Myocyte (in vitro differentiated cells): ENCODE data around the gene THAP2. TPM values are rescaled to one million over a fixed set of nuclear protein-coding genes. Genes with fewer than 3 reads are reported as not detected.

Source experiments
- DNase-seq: peaks from one replicate; pipeline ENCODE4 v3.0.0-alpha.2; 2012; ENCODE audit warnings: low read depth
- polyA plus RNA-seq: library from polyadenylated mRNA; unstranded; fragments of >200 nt; gene quantifications from one replicate; pipeline ENCODE4 v1.2.1, GENCODE V29; 2012; ENCODE audit warnings: missing spikeins
- total RNA-seq: library from RNA; depleted of rRNA; stranded (reverse); fragments of >200 nt; gene quantifications from 2 replicates; pipeline ENCODE4 v1.2.3, GENCODE V29; 2014

The THAP2 gene
- total RNA-seq, result 10.6 and 11.8 TPM in 2 replicates
- polyA plus RNA-seq, result 3.8 TPM

DNA sequence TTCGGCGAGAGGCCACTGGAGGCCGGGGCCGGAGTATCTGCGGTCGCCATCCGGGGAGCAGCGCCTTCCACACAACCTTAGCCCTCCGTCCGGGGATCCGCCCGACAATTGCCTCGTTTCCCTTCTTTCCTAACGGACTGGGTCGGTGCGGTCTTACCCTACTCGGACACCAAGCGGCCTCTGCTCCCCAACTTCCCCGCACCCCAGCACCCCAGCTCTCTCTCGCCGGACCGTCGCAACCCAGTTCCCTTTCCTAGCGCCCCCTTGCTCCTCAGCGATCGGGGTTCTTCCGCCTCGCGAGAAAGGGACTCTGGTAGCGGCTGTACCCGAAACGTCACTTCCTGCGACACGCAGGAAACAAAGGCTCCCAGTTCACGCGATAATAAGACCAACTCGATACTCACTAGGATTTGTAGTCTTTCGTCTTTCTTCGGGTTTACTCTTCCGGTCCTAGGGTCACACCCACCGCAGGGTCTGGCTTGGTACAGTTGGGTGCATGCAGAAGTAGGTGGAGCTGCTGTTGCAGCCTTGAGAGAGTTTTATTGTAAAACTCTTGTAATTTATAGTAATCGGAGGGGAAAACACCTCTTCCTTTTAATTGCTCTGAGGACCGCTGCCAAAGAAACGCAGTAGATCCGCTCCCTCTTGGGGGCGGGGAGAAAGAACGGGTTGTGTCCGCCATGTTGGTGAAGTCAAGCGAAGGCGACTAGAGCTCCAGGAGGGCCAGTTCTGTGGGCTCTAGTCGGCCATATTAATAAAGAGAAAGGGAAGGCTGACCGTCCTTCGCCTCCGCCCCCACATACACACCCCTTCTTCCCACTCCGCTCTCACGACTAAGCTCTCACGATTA is at the start of gene THAP2, which contains the start of gene ZFC3H1:
Gene THAP2 (plus strand): TSS at position 741 of the 850 bp plus-strand sequence. CDS start 209 bp downstream, outside the sequence.
Gene ZFC3H1 (minus strand): TSS at position 288 of the 850 bp plus-strand sequence. CDS start 238 bp downstream, at position 50.
- DNase-seq, result peak; percentile 100

DNA sequence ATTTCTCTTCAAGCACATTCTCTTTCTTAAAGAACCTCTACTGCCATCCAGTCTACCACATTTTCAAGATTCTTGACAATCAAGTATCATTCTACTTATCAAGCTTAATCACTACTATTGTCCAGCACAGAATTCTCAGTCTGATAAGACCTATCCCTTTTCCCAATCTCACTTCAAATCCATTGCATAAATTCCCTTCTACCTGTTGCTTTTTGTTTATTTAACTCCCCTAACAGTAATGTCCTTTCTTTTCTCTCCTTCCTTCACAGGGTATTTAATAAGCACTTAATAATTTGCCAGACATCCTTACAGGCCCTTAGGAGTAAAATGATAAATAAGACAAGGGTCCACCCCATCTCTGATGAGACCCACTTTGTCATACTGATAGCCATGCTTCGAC is 42.2 kb upstream of the THAP2 start:
- no peak for DNase-seq

DNA sequence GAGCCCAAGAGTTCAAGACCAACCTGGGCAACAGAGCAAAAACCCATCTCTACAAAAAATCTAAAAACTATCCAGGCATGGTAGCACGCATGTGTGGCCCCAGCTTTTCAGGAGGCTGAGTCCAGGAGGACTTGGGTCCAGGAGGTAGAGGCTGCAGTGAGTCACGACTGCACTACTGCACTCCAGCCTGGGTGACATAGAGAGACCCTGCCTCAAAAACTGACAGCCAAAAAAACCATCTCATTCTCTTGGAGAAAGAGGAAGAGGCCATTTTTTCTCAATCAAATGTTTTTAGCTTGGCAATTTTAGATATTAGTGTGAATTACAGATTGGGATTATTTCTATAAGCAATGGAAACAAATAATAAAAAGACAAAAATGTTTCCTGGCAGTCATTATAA is 38.6 kb upstream of the THAP2 start:
- DNase-seq, result no peak

DNA sequence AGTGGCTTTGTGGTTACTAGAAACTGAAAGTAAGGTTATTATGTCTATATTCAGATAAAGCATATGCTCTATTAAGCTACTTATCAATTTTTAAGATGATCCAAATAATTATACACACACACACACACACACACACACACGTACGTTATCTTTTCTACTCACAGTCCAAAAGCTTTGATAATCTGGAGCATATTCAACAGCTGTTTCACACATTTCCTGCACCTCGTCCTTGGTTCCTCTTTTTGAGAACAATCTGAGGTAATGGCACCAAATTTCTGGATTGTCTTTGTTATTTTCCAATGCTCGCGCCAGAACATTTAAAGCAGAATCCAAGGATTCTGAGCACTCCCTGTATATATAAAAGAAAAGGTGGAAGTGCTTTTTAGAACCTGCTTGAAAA is 38.0 kb upstream of the THAP2 start:
- DNase-seq, result no peak

DNA sequence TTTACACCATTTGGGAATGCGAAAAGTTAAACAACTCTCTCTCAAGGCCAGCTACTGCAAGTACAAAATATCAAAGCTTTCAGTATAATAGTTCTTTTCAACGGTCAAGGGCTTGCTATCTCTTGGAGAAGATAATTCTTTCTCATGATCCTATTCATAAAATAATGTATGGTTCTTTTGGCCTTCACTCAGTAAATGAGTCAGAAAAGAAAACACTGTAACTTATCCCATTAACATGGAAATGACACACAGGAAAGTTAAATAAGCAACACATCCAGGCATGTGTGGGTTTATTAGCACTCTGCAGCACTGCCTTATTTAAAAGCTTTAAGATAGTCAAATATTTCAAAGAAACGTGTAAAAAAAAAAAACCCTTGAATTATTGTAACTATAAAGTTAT is 37.3 kb upstream of the THAP2 start:
- DNase-seq, result no peak

DNA sequence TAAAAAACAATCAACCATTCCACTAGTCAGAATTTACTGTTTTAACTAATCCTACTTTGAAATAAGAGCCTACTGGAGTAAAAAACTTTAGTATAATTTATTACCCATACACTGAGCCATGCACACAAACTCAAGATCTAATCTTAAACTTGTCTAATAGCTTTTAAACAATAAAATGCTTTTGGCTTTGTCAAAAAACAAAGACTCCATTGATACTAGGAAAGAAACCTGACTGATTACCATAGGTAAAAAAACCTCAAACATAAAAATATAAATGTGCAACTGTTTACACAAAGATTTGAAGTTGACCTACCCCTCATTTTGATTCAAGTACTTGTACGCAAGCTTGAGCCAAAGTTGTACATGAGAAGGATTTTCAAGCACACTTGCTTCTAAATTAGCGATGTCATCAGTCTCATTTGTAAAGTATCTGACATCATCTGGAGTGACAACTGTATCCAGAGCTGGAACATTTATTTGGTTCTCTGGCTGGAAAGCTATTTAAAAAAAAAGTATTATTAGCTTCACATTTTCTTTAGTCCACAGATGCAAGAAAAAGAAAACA is 36.6 kb upstream of the THAP2 start:
- peak; percentile 35 for DNase-seq

DNA sequence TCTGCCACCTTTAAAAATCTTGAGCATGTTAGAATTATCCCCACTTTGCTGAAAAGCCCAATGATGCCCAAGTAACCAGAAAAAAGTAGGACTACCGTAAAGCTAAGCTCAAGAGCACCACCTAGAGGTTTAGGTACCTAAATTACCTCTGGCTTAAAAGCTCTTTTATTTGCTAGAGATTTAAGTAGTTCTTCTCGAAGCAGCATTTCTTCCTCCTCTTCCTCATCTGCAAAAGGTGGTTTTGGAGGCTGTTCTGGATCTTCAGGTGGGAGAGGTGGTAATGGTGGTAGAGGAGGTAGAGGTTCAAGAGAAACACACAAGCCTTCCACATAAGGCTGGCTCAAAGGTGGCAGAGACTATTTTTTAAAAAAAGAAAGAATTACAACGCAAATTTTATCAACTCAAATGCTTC is 27.4 kb upstream of the THAP2 start:
- DNase-seq, result peak; percentile 62

DNA sequence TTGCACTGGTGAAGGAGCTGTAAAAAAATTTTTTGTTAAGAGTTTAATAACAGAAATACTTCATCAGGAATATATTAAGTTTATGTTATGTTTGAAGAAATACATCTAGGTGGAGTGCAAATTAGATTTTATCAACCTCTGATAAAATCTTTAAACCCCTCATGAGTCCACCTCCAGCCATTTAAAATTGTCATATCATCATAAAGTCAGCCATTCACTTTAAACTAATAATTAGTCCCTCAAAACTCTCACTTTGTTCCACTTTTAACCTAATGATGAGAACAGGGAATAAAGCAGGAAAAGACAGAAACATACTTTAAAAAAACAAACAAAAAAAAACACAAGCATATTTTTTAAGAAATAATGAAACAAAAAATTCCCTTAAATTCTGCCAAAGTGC is 25.6 kb upstream of the THAP2 start:
- no peak for DNase-seq

DNA sequence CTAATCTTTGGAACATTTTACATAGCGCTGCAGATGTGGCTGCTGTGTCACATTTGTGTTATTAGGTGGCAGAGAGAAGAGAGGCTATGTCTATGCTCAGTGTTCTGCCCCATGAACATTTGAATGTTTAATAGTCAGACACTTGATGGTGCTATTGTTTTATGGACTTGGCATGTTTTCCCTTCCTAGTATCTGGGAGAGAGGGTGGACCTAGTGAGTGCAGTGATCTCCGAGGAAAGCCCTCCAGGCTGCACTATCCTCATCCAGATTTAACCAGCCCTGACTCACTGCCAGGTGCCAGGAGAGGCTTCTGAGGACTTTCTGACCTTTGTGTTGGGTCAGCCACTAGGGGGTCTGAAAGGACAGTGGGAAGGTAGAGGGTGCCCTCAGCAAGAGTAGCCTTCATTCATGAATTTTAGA is 24.8 kb upstream of the THAP2 start:
- peak; percentile 13 for DNase-seq

DNA sequence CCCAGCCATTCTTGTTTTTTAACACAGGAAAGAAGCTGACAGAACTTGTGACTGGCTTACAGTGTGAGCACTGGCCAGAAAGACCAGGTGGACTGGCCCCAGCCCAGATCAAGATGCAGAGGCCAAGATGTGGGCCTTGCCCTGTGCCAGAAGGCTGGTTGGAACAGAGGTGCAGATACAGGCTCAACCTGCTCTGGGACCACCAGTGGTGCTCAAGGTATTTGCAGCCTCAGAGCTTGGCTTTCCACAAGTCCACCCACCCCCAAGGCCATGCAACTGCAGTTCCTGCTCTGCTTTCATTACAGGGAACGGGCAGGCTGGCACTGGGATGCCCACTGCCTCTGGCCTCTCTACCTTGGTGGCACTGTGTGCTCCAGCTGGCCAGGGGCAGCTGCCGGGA is 23.8 kb upstream of the THAP2 start:
- no peak for DNase-seq

DNA sequence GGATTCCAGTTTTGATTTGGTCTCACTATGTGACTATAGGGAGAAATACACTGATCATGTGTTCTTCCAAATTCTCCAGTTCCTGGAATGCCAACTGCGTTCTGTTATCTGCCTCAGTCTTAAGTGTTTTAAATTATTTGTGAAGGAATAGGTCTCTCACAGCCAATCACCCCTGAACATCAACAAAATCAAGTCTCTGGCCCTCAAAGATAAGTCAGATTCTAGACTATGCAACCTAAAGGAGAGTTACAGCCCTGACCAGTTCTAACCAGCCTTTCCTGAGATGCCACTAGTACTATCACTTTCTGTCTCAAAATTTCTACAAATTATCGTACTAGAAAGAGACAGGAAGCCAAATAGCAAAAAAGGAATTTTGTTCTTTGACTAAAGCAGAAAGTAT is 22.7 kb upstream of the THAP2 start:
- DNase-seq, result no peak

DNA sequence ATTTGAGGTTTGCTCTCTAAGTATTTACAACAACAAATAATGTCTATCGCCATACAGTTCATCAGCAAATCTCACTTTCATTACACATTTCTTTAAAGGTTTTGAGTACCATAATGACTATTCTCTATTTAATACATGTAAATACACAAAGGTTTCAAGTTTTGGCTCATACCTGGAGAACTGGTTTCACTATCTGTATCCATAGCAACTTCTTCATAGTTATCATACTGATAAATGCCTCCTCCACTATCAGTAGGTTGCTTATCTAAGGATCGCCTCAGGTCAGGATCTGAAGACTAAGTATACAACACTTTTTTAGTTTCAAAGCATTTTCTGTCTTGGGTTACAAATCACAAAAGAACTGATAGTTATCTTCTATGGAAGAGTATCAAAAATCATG is 21.8 kb upstream of the THAP2 start:
- no peak for DNase-seq

DNA sequence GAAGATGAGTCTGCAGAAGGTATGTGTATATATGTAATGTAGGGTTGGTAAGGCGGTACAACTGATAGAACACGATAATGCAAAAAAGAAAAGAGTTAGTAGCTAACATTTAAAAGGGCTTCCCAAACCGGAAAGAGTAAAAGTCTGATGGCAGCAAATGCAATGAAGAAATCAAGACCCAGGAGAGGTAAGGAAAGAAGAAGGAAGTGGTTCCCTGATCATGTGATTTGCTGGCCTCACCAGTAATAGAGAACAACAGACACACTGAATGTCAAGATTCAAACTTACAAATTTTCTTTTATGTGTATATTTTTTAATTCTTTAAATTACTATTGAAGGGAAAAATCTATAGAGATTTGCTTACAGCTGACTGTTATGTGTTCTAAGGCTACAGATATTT is 18.8 kb upstream of the THAP2 start:
- DNase-seq, result no peak

DNA sequence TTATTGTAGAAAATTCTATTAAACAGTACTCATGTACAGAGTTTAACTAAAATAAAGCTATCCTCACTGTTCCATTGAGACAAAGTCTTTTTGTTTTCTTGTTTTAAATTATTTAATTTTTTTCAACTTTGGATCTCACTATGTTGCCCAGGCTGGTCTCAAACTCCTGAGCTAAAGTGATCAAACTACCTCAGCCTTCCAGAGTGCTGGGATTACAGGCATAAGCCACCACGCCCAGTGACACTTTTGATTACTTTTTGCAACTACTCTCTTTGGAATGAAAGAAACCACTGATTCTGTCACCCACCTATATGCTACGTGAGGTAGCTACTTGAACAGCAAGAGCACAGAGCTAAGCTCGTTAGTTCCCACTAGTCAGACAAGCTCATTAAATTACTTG is 17.6 kb upstream of the THAP2 start:
- DNase-seq, result no peak

DNA sequence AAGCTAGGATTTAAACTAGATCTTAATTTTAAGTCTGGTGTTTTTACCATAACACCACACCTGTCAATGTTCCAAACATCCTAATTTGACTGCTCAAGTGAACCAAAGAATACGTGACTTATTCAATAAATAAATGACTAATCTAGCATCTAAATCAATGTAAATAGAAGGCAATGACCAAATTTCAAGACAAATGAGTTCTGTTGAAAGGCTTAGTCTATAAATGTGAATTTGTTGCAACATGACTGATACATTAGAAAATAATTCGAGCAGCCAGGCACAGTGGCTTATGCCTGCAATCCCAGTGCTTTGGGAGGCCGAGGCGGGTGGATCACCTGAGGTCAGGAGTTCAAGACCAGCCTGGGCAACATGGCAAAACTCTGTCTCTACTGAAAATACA is 15.6 kb upstream of the THAP2 start:
- no peak for DNase-seq

DNA sequence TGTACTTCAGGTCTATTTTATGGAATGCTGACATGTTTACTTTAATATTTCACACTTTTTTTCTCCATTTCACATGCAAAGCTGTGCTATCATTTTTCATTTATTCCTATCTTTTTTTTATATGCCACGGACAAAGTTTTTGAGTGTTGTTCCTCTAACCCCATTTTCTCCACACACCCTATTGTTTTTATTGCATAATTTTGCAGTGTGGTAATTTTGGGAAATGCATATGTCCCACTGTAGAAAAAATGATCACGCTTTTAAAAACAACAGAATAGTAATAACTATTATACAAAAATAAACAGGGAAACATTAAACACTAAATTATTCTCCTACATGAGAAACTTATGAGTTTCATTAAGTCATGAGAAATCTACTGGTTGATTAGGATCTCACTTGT is 14.7 kb upstream of the THAP2 start:
- no peak for DNase-seq

DNA sequence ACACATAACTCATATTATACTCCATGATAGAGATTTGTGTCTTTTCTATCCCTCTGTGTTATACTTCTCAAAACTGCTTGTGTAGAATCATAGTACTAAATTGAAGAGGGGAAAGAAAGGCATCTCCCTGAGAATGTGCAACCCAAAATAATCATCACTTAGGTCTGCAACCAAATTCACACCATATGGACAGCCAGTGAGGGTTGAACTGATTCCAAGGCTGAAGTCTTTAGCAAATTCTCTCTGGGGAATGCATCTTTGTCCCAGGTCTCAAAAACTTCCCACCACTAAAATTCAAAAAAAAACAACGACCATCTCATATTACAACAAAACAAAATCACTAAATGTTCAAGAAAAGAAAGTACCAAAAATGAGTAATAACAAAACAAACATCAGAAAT is 11.4 kb upstream of the THAP2 start:
- DNase-seq, result peak; percentile 26

DNA sequence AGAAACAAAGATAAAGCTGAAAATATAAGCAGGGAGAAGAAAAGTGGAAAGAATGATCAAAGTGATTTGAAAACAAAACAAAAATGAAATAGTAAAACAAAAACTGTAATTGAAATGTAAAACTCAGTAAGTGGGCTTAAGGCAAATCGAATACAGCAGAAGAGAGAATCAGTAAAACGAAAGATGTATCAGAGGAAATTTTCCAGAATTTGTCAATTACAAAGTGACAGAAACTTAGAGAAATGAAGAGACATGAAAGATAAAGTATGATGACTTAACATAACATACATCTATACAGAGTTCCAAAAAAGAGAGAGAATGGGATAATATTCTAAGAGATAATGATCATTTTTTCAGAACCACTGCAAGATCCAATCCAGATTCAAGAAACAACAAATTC is 11.0 kb upstream of the THAP2 start:
- DNase-seq, result no peak

DNA sequence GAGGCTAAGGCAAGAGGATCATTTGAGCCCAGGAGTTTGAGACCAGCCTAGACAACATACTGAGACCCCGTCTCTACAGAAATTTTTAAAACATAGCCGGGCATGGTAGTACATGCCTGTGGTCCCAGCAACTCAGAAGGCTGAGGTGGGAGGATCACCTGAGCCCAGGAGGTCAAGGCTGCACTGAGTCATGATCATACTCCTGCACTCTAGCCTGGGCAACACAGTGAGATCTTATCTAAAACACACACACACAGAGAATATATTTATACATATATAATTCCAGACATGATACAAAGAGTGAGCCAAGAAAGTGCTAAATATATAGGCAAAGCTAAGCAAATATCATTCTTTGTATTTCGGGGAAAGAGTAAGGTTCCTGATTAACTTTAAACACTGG is 9.9 kb upstream of the THAP2 start:
- DNase-seq, result no peak

DNA sequence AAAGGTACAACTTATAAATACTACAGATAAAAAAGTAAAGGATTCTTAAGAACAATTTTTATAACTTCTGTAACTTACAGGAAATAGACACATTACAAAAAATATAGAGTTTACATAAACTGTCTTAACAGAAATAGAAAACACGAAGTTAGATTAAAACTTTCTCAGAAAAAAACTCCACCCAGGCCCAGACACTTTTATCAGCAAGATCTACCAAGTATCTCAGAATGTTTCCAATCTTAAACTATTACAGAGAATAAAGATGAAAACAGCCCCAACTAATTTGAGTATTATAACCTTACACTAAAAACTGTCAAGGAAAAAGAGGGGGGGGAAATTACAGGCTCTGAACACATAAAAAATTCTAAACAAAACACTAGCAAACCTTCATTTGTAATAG is 8.6 kb upstream of the THAP2 start:
- DNase-seq, result no peak

DNA sequence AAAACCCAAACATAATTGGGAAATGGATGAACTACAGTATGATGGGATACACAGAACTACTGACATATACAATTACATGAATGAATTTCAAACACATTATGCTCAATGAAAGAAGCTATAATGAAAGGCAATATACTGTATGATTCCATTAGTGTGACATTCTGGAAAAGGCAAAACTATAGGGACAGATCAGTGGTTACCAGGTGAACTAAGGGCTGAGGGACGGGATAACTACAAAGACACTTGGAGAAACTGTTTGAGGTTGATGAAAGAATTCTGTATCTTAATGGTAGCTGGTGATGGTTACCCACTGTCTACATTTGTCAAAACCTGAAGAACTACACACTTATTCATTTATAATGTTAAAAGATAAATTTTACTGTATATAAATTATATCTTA is 8.2 kb upstream of the THAP2 start:
- no peak for DNase-seq

DNA sequence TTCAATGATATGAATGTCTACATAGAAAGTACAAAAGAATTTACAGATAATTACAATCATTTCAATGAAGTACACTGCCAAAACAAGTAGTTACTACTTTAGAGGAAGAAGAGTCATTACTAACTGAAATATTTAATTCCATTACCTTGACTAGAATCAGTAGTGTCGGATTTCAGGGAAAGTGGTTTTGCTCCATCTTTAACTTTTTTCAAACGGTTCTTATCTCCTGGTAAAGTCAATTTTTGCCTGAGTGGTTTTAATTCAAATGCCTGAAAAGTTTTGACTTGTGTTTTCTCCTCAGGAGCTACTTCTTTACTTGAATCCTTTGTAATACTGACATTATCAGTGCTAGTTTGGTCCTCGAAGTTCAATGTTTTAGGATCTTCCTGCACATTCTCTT is 7.4 kb upstream of the THAP2 start:
- DNase-seq, result no peak

DNA sequence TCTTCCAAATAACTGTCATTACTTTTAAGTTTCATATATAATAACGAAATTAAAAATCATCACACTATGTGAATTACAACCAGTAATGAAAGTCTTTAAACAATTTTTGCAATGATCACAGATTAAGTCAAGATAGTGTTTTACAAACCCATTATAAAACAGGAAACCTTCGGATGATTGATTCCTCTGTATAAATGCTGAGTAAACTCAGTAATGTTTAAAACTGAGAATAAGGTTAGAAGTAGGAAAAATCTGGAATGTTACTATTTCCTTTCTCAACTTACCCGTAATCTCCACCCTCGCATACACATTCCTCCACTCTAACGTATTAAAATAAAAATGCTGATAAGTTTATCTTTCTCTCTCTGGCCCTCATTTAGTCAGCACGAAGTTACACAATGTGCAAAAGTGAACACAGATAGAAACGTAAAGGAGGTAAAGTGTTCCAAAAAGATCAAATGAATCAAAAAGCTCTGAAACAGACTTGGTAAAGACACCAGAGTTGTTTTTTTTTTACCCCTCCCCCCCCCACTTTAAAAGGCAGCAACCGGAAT is 2.0 kb upstream of the THAP2 start:
- no peak for DNase-seq
